ENCODE measurements around the gene CD86. TPM values are rescaled to one million over a fixed set of nuclear protein-coding genes. Genes with fewer than 3 reads are reported as not detected.

CD86 gene
- total RNA-seq, 1 donor from 2014 or later: not detected

GRCh38 chr3:122067214-122067550 is 12.0 kb downstream of the CD86 start:
- H3K4me3 Mint-ChIP-seq (ENCODE audit: unreplicated experiment): no peak overlapping the region
- no peaks in the 10 kb centered on the region for H3K27me3 ChIP-seq (ENCODE audit: insufficient read depth, low read length)
- peaks cover 4% of the 10 kb centered on the region for H3K27me3 Mint-ChIP-seq (ENCODE audit: low read depth, unreplicated experiment)
- TF ChIP-seq, protein P1, sequence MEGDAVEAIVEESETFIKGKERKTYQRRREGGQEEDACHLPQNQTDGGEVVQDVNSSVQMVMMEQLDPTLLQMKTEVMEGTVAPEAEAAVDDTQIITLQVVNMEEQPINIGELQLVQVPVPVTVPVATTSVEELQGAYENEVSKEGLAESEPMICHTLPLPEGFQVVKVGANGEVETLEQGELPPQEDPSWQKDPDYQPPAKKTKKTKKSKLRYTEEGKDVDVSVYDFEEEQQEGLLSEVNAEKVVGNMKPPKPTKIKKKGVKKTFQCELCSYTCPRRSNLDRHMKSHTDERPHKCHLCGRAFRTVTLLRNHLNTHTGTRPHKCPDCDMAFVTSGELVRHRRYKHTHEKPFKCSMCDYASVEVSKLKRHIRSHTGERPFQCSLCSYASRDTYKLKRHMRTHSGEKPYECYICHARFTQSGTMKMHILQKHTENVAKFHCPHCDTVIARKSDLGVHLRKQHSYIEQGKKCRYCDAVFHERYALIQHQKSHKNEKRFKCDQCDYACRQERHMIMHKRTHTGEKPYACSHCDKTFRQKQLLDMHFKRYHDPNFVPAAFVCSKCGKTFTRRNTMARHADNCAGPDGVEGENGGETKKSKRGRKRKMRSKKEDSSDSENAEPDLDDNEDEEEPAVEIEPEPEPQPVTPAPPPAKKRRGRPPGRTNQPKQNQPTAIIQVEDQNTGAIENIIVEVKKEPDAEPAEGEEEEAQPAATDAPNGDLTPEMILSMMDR (IDR thresholded peaks at IDR 0.05; ENCODE audit: insufficient read depth, low read depth, low read length): no peak
- no peak for TF ChIP-seq EZH2 (IDR thresholded peaks at IDR 0.05; ENCODE audit: insufficient read depth, low read length)
- DNase-seq (ENCODE audit: low read depth): no peak
- no peaks in the 10 kb centered on the region for H3K9me3 ChIP-seq (ENCODE audit: insufficient read depth, low read depth, low read length)
- no peak overlapping the region for H3K4me3 ChIP-seq (ENCODE audit: insufficient read depth, low read depth, low read length)
- FAIRE-seq: no peak
- peaks cover 3% of the 10 kb centered on the region for H3K9me3 Mint-ChIP-seq (ENCODE audit: unreplicated experiment)
- H3K27ac ChIP-seq (ENCODE audit: low read depth, low read length): no peak overlapping the region
- H3K4me1 Mint-ChIP-seq (ENCODE audit: low read depth, unreplicated experiment): no peaks in the 10 kb centered on the region
- no peak overlapping the region for H2AFZ ChIP-seq (ENCODE audit: low read depth, low read length)
- H3K9ac ChIP-seq (ENCODE audit: low read length): no peak overlapping the region
- H3K36me3 Mint-ChIP-seq (ENCODE audit: low read depth, unreplicated experiment): no peaks in the 10 kb centered on the region
- H3K36me3 ChIP-seq (ENCODE audit: insufficient read depth, low read length): no peaks in the 10 kb centered on the region
- no peaks in the 10 kb centered on the region for H3K79me2 ChIP-seq (ENCODE audit: insufficient read depth, low read length)
- no peaks in the 10 kb centered on the region for H4K20me1 ChIP-seq (ENCODE audit: insufficient read depth, low read length)
- no peak overlapping the region for H3K4me2 ChIP-seq (ENCODE audit: low read length)
- no peak overlapping the region for H3K27ac Mint-ChIP-seq (ENCODE audit: unreplicated experiment)
- H3K4me1 ChIP-seq (ENCODE audit: insufficient read depth, low read length): no peaks in the 10 kb centered on the region

- no peaks in the 10 kb centered on the region for H3K36me3 Mint-ChIP-seq (ENCODE audit: low read depth, unreplicated experiment)
- Histone ChIP-seq H3K9ac (ENCODE audit: low read length) (no peak overlapping the region), H3K27me3 (ENCODE audit: insufficient read depth, low read length) (no peaks in the 10 kb centered on the region), H3K4me1 (ENCODE audit: insufficient read depth, low read length) (no peaks in the 10 kb centered on the region), H3K36me3 (ENCODE audit: insufficient read depth, low read length) (no peaks in the 10 kb centered on the region), H3K79me2 (ENCODE audit: insufficient read depth, low read length) (no peaks in the 10 kb centered on the region), H4K20me1 (ENCODE audit: insufficient read depth, low read length) (no peaks in the 10 kb centered on the region), H3K4me2 (ENCODE audit: low read length) (no peak overlapping the region), H3K4me3 (ENCODE audit: insufficient read depth, low read depth, low read length) (no peak overlapping the region), H3K9me3 (ENCODE audit: insufficient read depth, low read depth, low read length) (no peaks in the 10 kb centered on the region), H2AFZ (ENCODE audit: low read depth, low read length) (no peak overlapping the region), H3K27ac (ENCODE audit: low read depth, low read length) (no peak overlapping the region)
- FAIRE-seq (no peak), DNase-seq (ENCODE audit: low read depth) (no peak)
- peaks cover 3% of the 10 kb centered on the region for H3K9me3 Mint-ChIP-seq (ENCODE audit: unreplicated experiment)
- H3K27me3 Mint-ChIP-seq (ENCODE audit: low read depth, unreplicated experiment): peaks cover 4% of the 10 kb centered on the region
- no peaks in the 10 kb centered on the region for H3K4me1 Mint-ChIP-seq (ENCODE audit: low read depth, unreplicated experiment)
- TF ChIP-seq, protein P1 (IDR thresholded peaks at IDR 0.05; ENCODE audit: insufficient read depth, low read depth, low read length): no peak
- no peak for TF ChIP-seq EZH2 (IDR thresholded peaks at IDR 0.05; ENCODE audit: insufficient read depth, low read length)
- H3K4me3 Mint-ChIP-seq (ENCODE audit: unreplicated experiment): no peak overlapping the region
- H3K27ac Mint-ChIP-seq (ENCODE audit: unreplicated experiment): no peak overlapping the region
These were observed 12.6 kb downstream of the CD86 start for GRCh38 chr3:122067588-122068240.

GRCh38 chr3:122074621-122075265 is 19.6 kb downstream of the CD86 start:
- Mint-ChIP-seq H3K27ac (ENCODE audit: unreplicated experiment) (no peak overlapping the region), H3K9me3 (ENCODE audit: unreplicated experiment) (peaks cover under 1% of the 10 kb centered on the region), H3K4me3 (ENCODE audit: unreplicated experiment) (no peak overlapping the region), H3K27me3 (ENCODE audit: low read depth, unreplicated experiment) (peaks cover 11% of the 10 kb centered on the region), H3K36me3 (ENCODE audit: low read depth, unreplicated experiment) (no peaks in the 10 kb centered on the region), H3K4me1 (ENCODE audit: low read depth, unreplicated experiment) (no peaks in the 10 kb centered on the region)
- Histone ChIP-seq H3K9ac (ENCODE audit: low read length) (no peak overlapping the region), H3K4me2 (ENCODE audit: low read length) (no peak overlapping the region), H2AFZ (ENCODE audit: low read depth, low read length) (no peak overlapping the region), H3K27ac (ENCODE audit: low read depth, low read length) (no peak overlapping the region), H3K4me3 (ENCODE audit: insufficient read depth, low read depth, low read length) (no peak overlapping the region), H3K4me1 (ENCODE audit: insufficient read depth, low read length) (no peaks in the 10 kb centered on the region), H3K36me3 (ENCODE audit: insufficient read depth, low read length) (no peaks in the 10 kb centered on the region), H3K9me3 (ENCODE audit: insufficient read depth, low read depth, low read length) (no peaks in the 10 kb centered on the region), H3K27me3 (ENCODE audit: insufficient read depth, low read length) (no peaks in the 10 kb centered on the region), H4K20me1 (ENCODE audit: insufficient read depth, low read length) (no peaks in the 10 kb centered on the region), H3K79me2 (ENCODE audit: insufficient read depth, low read length) (no peaks in the 10 kb centered on the region)
- no peak for FAIRE-seq
- DNase-seq (ENCODE audit: low read depth): no peak
- TF ChIP-seq, protein P1 (IDR thresholded peaks at IDR 0.05; ENCODE audit: insufficient read depth, low read depth, low read length): no peak
- no peak for TF ChIP-seq EZH2 (IDR thresholded peaks at IDR 0.05; ENCODE audit: insufficient read depth, low read length)
